Skeletal muscle tissue (tissue), 4 donors: Measurements from ENCODE around the gene DAB1. TPM values are rescaled to one million over a fixed set of nuclear protein-coding genes. Genes with fewer than 3 reads are reported as not detected.
"Not testable (repeated sequence)": the region's sequence is repeated elsewhere in the genome, so short reads cannot be mapped to it uniquely, and the experiment has no call there.

Experiments
- H3K27ac ChIP-seq: one replicate; pipeline ENCODE4 v1.7.0; 2013; ENCODE audit warnings: mild to moderate bottlenecking, low read depth, low read length, inconsistent platforms
- H3K27me3 ChIP-seq, 3 donors: one replicate each; pipeline ENCODE4 v1.7.0; 2013; ENCODE audit warnings: low read length in 3 of 3; ENCODE audit not compliant: control insufficient read depth in 3 of 3, insufficient read depth in 3 of 3
- H3K36me3 ChIP-seq, 3 donors: one replicate each; pipeline ENCODE4 v1.7.0; 2013; ENCODE audit warnings: low read length in 3 of 3; ENCODE audit not compliant: control insufficient read depth in 3 of 3, insufficient read depth in 3 of 3
- H3K4me1 ChIP-seq, 3 donors: one replicate each; pipeline ENCODE4 v1.7.0; 2013; ENCODE audit warnings: low read length in 3 of 3, mild to moderate bottlenecking in 3 of 3; ENCODE audit not compliant: control insufficient read depth in 3 of 3, insufficient read depth in 3 of 3
- H3K4me3 ChIP-seq, 3 donors: one replicate each; pipeline ENCODE4 v1.7.0; 2013; ENCODE audit warnings: low read length in 3 of 3
- H3K9ac ChIP-seq, 3 donors: one replicate each; pipeline ENCODE4 v1.7.0; 2013; ENCODE audit warnings: low read length in 3 of 3, mild to moderate bottlenecking in 3 of 3, moderate library complexity in 2 of 3, low read depth in 1 of 3
- H3K9me3 ChIP-seq, 3 donors: one replicate each; pipeline ENCODE4 v1.7.0; 2013; ENCODE audit warnings: low read length in 3 of 3; ENCODE audit not compliant: control insufficient read depth in 3 of 3
- total RNA-seq: library from RNA; depleted of rRNA; stranded (reverse); fragments of >200 nt; gene quantifications from one replicate; pipeline ENCODE4 v1.2.3, GENCODE V29; 2014
- donor health status: Osteomylitis.

DAB1 gene
- total RNA-seq, 1 donor from 2014 or later: 1.6 TPM

DNA sequence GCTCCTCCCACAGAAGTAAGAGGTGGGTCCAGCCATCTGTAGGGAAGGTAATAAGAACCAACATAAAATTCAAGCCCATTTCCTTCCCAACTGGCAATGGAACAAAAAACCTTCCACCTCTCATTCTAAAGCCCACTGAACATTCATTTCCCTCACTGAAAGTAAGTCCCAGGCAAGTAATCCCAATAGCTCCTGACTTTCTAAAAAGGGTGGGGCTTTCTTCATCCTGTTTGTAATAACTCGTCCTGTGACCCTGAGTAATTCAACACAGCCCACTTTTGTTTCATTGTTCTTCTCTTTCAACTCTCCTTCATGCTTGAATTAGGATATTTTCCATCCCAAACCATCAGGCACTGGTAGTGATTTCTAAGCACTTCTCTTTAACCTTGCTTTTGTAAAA is 74.9 kb downstream of the DAB1 start:
- peaks cover 0 to 4% (median 0%) of the 10 kb centered on the region in 3 donors for H3K27me3 ChIP-seq
- no peak overlapping the region for H3K9ac ChIP-seq
- H3K36me3 ChIP-seq: no peaks in the 10 kb centered on the region
- H3K27ac ChIP-seq: no peak overlapping the region
- no peaks in the 10 kb centered on the region for H3K9me3 ChIP-seq
- no peaks in the 10 kb centered on the region for H3K4me1 ChIP-seq
- no peak overlapping the region for H3K4me3 ChIP-seq

DNA sequence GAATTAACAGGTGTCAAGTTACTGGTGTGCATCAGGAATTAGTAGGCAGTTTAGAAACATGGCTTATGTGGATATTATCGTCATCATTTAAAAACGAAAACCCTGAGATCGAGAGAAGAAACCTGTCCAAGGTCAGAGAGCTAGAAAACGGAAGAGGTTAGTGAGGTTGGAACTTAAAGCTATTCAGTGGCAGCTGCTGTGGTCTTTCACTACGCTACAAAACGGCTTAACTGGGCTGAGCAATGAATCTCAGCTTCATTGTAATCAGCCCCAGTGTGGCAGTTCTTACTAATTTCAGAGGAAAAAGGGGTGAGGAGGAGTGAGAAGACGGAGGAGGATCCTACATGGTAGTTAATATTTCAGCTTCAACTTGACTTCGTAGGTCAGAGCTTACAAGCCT is 77.9 kb downstream of the DAB1 start:
- H3K9ac ChIP-seq: no peak overlapping the region
- peaks cover 0 to 4% (median 0%) of the 10 kb centered on the region in 3 donors for H3K27me3 ChIP-seq
- H3K36me3 ChIP-seq: no peaks in the 10 kb centered on the region
- H3K27ac ChIP-seq: no peak overlapping the region
- no peaks in the 10 kb centered on the region for H3K9me3 ChIP-seq
- no peaks in the 10 kb centered on the region for H3K4me1 ChIP-seq
- no peak overlapping the region for H3K4me3 ChIP-seq

DNA sequence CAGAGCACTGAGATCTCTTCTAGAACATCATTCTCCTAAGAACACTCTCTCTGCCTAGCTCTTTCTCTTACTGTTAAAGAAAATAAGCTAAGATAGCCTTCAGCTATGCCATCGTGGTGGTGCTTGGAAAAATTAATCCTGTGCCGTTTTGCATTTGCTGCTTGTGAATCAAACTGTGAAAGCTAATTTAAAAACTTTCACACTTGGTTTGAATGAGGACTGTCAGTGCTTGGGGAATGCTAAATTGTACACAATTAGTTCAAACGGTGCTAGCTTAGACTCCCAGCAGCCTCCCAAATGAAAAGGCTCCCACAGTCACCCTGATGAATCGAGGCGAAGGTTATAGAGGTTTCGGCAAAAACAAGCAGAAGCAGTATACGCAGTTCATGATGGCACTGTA is 79.6 kb downstream of the DAB1 start:
- H3K4me3 ChIP-seq: no peak overlapping the region
- no peaks in the 10 kb centered on the region for H3K4me1 ChIP-seq

DNA sequence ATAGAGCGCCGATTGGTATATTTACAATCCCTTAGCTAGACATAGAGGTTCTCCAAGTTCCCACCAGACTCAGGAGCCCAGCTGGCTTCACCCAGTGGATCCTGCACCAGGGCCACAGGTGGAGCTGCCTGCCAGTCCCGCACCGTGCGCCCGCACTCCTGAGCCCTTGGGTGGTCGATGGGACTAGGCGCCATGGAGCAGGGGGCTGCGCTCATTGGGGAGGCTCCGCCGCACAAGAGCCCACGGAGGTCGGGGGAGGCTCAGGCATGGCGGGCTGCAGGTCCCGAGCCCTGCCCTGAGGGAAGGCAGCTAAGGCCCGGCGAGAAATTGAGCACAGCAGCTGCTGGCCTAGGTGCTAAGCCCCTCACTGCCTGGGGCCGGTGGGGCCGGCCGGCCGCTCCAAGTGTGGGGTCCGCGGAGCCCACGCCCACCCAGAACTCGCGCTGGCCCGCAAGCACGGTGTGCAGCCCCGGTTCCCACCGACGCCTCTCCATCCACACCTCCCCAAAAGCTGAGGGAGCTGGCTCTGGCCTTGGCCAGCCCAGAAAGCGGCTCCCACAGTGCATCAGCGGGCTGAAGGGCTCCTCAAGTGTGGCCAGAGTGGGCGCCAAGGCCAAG is 80.5 kb downstream of the DAB1 start:
- H3K9me3 ChIP-seq, H3K27ac ChIP-seq, H3K4me3 ChIP-seq, H3K36me3 ChIP-seq, H3K4me1 ChIP-seq, H3K27me3 ChIP-seq, H3K9ac ChIP-seq: not testable (repeated sequence)

More for the DNA sequence above, 79.6 kb downstream of the DAB1 start:
- H3K9ac ChIP-seq: no peak overlapping the region
- H3K27ac ChIP-seq: no peak overlapping the region
- H3K27me3 ChIP-seq: peaks cover 0 to 4% (median 0%) of the 10 kb centered on the region in 3 donors
- no peaks in the 10 kb centered on the region for H3K9me3 ChIP-seq
- no peaks in the 10 kb centered on the region for H3K36me3 ChIP-seq

DNA sequence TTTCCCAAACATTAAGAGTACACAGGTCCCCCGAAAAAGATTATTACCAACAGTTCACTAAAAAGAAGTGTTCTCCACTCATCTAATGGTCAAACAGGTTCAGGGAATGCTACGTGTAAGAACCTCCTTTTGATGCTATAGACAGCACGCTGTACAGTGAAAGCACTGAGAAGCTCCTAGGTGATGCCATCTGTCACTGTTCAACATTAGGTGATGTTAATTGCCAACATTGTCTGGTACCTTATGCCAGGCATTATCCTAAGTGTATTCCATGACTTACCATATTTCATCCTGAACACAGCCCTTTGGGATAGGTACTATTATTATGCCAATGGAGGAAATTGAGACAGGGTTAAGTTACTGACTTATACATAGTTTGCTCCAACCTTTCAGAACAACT is 82.1 kb downstream of the DAB1 start:
- no peaks in the 10 kb centered on the region for H3K36me3 ChIP-seq
- peaks cover 0 to 4% (median 0%) of the 10 kb centered on the region in 3 donors for H3K27me3 ChIP-seq
- no peak overlapping the region for H3K4me3 ChIP-seq
- no peaks in the 10 kb centered on the region for H3K9me3 ChIP-seq
- H3K9ac ChIP-seq: no peak overlapping the region
- H3K27ac ChIP-seq: no peak overlapping the region
- H3K4me1 ChIP-seq: no peaks in the 10 kb centered on the region

DNA sequence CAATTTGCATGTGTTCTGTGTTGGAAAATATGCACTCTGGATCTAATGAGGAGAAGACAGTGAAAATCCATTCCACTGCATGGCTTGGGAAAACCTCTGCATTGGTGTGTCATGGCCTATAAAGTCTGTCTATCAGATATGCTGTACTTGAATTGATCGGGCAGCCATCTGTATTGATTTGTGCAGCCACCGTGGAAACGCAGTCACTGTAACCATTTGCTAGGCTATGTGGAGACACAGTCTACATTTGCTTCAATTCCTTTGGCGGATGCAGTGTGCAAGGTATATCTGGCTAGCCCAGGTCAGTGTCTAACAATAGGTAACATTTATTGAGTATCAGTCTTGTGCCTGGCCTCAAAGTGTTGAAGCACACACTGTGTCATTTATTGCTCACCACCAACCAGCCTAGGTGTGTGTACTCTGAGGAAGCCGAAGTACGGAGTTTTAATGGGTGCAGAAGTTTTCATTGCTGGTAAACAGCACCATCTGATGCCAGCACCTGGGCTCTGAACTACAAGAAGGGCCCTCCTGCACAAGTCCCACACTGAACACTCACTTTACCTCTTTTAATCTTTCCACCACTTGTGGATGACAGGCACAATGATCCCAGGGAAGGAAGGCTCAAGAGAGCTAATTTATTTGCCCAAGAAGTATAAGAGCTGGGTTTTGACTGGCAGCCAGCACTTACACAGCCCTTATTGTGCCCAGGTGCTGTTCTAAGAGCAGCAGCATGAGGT is 83.4 kb downstream of the DAB1 start:
- no peaks in the 10 kb centered on the region for H3K4me1 ChIP-seq
- H3K36me3 ChIP-seq: no peaks in the 10 kb centered on the region
- H3K9ac ChIP-seq: no peak overlapping the region
- peaks cover 0 to 4% (median 0%) of the 10 kb centered on the region in 3 donors for H3K27me3 ChIP-seq
- no peak overlapping the region for H3K4me3 ChIP-seq
- H3K27ac ChIP-seq: no peak overlapping the region
- H3K9me3 ChIP-seq: no peaks in the 10 kb centered on the region

DNA sequence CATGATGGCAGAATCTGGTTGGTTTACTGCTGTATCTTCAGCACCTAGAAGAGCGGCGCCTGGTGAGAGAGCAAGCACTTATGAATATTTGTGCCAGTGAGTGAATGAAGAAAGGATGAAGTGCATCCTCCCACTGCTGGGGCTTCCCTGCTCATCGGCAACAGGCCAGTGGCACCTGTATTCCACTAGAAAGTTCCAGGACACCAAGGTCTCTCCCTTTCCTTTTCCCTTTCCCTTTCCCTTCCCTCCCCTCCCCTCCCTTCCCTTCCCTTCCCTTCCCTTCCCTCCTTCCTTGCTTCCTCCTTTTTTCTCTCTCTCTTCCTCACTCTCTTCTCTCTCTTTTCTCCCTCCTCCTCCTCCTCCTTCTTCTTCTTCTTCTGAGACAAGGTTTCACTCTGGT is 86.2 kb downstream of the DAB1 start:
- no peaks in the 10 kb centered on the region for H3K36me3 ChIP-seq
- no peaks in the 10 kb centered on the region for H3K4me1 ChIP-seq
- H3K4me3 ChIP-seq: no peak overlapping the region
- peaks cover 0 to 2% (median 0%) of the 10 kb centered on the region in 3 donors for H3K9me3 ChIP-seq
- H3K27ac ChIP-seq: no peak overlapping the region
- no peaks in the 10 kb centered on the region for H3K27me3 ChIP-seq
- H3K9ac ChIP-seq: no peak overlapping the region

DNA sequence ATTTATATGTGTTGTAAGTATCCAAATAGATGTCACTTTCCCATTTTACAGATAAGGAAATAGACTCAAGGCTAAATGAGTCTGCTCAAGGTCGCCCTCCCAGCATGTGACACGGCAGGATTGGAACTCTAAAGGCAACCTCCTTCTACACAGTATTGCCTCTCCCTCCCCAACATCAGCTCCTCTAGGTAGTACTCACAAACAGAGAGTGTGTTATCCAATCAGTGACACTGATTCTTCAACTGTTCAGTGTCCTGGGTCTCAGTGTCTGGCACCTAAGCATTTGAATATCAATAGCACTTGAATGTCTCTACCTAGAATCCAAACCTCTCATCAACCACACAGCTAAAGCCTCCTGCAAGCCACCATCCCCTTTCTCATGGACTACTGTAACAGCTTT is 87.1 kb downstream of the DAB1 start:
- no peak overlapping the region for H3K4me3 ChIP-seq
- H3K36me3 ChIP-seq: no peaks in the 10 kb centered on the region
- no peak overlapping the region for H3K9ac ChIP-seq
- no peaks in the 10 kb centered on the region for H3K27me3 ChIP-seq
- no peak overlapping the region for H3K27ac ChIP-seq
- no peaks in the 10 kb centered on the region for H3K4me1 ChIP-seq
- H3K9me3 ChIP-seq: peaks cover 0 to 2% (median 0%) of the 10 kb centered on the region in 3 donors

DNA sequence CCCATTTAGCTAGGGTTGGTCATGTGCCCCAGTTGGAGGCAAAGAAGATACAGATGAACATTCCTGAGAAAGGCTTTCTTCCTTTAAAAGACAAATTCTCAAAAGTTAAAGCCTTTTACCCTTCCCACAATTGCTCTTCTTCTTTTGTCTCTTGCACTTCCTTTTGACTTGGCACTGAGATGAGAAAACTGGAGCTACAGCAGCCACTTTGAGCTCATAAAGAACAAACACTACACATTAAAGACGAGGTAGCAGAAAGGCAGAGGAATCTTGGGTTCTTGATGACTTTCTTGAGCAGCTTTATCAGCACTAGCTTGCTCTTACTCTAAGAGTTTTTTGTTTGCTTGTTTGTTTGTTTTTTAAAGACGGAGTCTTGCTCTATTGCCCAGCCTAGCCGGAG is 92.2 kb downstream of the DAB1 start:
- no peak overlapping the region for H3K27ac ChIP-seq
- no peak overlapping the region for H3K4me3 ChIP-seq
- peaks cover 0 to 3% (median 0%) of the 10 kb centered on the region in 3 donors for H3K27me3 ChIP-seq
- peaks cover 0 to 2% (median 0%) of the 10 kb centered on the region in 3 donors for H3K9me3 ChIP-seq
- no peaks in the 10 kb centered on the region for H3K4me1 ChIP-seq
- H3K36me3 ChIP-seq: no peaks in the 10 kb centered on the region
- H3K9ac ChIP-seq: no peak overlapping the region

DNA sequence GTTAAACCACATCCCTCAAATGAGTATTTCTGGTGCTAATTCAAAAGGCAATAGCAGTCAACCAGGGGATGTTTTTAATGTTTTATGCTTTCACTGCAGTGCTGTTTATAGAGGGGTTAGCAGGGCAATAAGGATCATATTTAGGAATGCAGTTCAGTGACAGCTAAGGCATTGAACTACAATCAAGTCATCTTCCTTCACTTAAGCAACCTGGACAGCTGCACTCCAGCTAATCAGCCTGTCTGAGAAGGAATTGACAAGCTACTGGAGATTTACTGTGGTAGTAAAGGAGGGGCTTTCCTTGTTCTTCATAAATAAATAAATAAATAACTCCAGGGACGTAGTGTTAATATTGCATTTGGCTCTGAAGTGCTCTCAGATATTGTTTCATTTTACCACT is 93.9 kb downstream of the DAB1 start:
- Histone ChIP-seq H3K4me3 (no peak overlapping the region), H3K9ac (no peak overlapping the region), H3K27me3 (peaks cover 0 to 6% (median 0%) of the 10 kb centered on the region in 3 donors), H3K4me1 (no peaks in the 10 kb centered on the region), H3K36me3 (no peaks in the 10 kb centered on the region), H3K9me3 (peaks cover 0 to 2% (median 0%) of the 10 kb centered on the region in 3 donors), H3K27ac (no peak overlapping the region)
